Ureter (tissue), 1 donor: Measurements from ENCODE around the gene PDE2A. TPM values are rescaled to one million over a fixed set of nuclear protein-coding genes. Genes with fewer than 3 reads are reported as not detected.

Experiments used
- DNase-seq: peaks from one replicate; pipeline ENCODE4 v3.0.0-alpha.2; 2020; ENCODE audit warnings: low spot score
- total RNA-seq: library from RNA; stranded (reverse); gene quantifications from one replicate; pipeline ENCODE4 v1.2.4, GENCODE V29; 2023
- donor health status: DM: yes; HTN: yes; CAD: no.

PDE2A gene
- total RNA-seq = 49.6 TPM

- no peak for DNase-seq
These were observed at the start of gene PDE2A for GRCh38 chr11:72673943-72674828. TSS of gene PDE2A (minus strand) at chr11:72674422. CDS start at chr11:72674207, 215 bp downstream.

GRCh38 chr11:72723508-72723907, 49.3 kb upstream of the PDE2A start:
- no peak for DNase-seq

- DNase-seq = peak; percentile 93
These were observed 48.0 kb upstream of the PDE2A start for GRCh38 chr11:72722050-72722748.

- DNase-seq = peak; percentile 78
These were observed 47.4 kb upstream of the PDE2A start for GRCh38 chr11:72721689-72722049.

- no peak for DNase-seq
These were observed 47.1 kb upstream of the PDE2A start for GRCh38 chr11:72721276-72721675.

- DNase-seq = no peak
These were observed 46.6 kb upstream of the PDE2A start for GRCh38 chr11:72720784-72721183.

- no peak for DNase-seq
These were observed 45.8 kb upstream of the PDE2A start for GRCh38 chr11:72720047-72720446.

GRCh38 chr11:72719551-72719950, 45.3 kb upstream of the PDE2A start:
- DNase-seq = no peak

- no peak for DNase-seq
These were observed 44.9 kb upstream of the PDE2A start for GRCh38 chr11:72719144-72719543.

- DNase-seq = no peak
These were observed 43.9 kb upstream of the PDE2A start for GRCh38 chr11:72718101-72718501.

GRCh38 chr11:72716788-72717435, 42.7 kb upstream of the PDE2A start:
- no peak for DNase-seq

- no peak for DNase-seq
These were observed 42.1 kb upstream of the PDE2A start for GRCh38 chr11:72716290-72716689.

GRCh38 chr11:72712841-72713240, 38.6 kb upstream of the PDE2A start:
- no peak for DNase-seq

GRCh38 chr11:72712168-72712751, 38.0 kb upstream of the PDE2A start:
- DNase-seq = peak; percentile 60

GRCh38 chr11:72711141-72711540, 36.9 kb upstream of the PDE2A start:
- DNase-seq = no peak

- no peak for DNase-seq
These were observed 36.1 kb upstream of the PDE2A start for GRCh38 chr11:72710278-72710677.

- DNase-seq = no peak
These were observed 35.4 kb upstream of the PDE2A start for GRCh38 chr11:72709478-72710238.

GRCh38 chr11:72707032-72707431, 32.8 kb upstream of the PDE2A start:
- no peak for DNase-seq

GRCh38 chr11:72706579-72706978, 32.4 kb upstream of the PDE2A start:
- no peak for DNase-seq

- no peak for DNase-seq
These were observed 31.5 kb upstream of the PDE2A start for GRCh38 chr11:72705442-72706365.
